HepG2 (cell line): ENCODE data around the gene BMP2K. TPM values are rescaled to one million over a fixed set of nuclear protein-coding genes. Genes with fewer than 3 reads are reported as not detected.

Experiments used
- AGO2 ChIP-seq: fragments of 200-400 bp; formaldehyde crosslinking; optimal IDR thresholded peaks from 2 replicates; pipeline ENCODE3; 2017; ENCODE audit warnings: mild to moderate bottlenecking, low read depth, low read length, moderate library complexity
- DNMT1 ChIP-seq: sonication (generic); formaldehyde crosslinking; IDR thresholded peaks from 2 replicates; pipeline ENCODE4 v1.5.1; 2020; ENCODE audit warnings: mild to moderate bottlenecking, missing genetic modification reagents
- FOXC1 ChIP-seq: sonication (generic); formaldehyde crosslinking; IDR thresholded peaks from 2 replicates; pipeline ENCODE4 v1.8.0; 2022; ENCODE audit warnings: mild to moderate bottlenecking, missing genetic modification reagents, borderline replicate concordance
- GZF1 ChIP-seq: sonication (generic); formaldehyde crosslinking; IDR thresholded peaks from 2 replicates; pipeline ENCODE4 v1.5.1; 2020; ENCODE audit warnings: mild to moderate bottlenecking, missing genetic modification reagents
- HNRNPK ChIP-seq: fragments of 200-400 bp; formaldehyde crosslinking; IDR thresholded peaks from 2 replicates; pipeline ENCODE4 v1.6.1; 2018; ENCODE audit warnings: low read length, low read depth, moderate library complexity, mild to moderate bottlenecking; ENCODE audit not compliant: poor library complexity, severe bottlenecking
- MAFG ChIP-seq: sonication (generic); formaldehyde crosslinking; IDR thresholded peaks from 2 replicates; pipeline ENCODE4 v1.5.1; 2020; ENCODE audit warnings: mild to moderate bottlenecking, missing genetic modification reagents
- MLXIP ChIP-seq: sonication (generic); formaldehyde crosslinking; IDR thresholded peaks from 2 replicates; pipeline ENCODE4 v1.9.0; 2021; ENCODE audit warnings: missing genetic modification reagents, borderline replicate concordance
- MYC ChIP-seq: sonication (generic); formaldehyde crosslinking; IDR thresholded peaks from 2 replicates; pipeline ENCODE4 v1.9.0; 2021; ENCODE audit warnings: missing genetic modification reagents, borderline replicate concordance
- PCBP2 ChIP-seq: fragments of 200-400 bp; formaldehyde crosslinking; optimal IDR thresholded peaks from 2 replicates; pipeline ENCODE3; 2018; ENCODE audit warnings: low read length, low read depth; ENCODE audit not compliant: poor library complexity, severe bottlenecking
- SMAD3 ChIP-seq: sonication (generic); formaldehyde crosslinking; IDR thresholded peaks from 2 replicates; pipeline ENCODE4 v1.4.0; 2020; ENCODE audit warnings: missing genetic modification reagents
- SRF ChIP-seq: IDR thresholded peaks from 2 replicates; pipeline ENCODE4 v1.6.1; 2011; ENCODE audit warnings: mild to moderate bottlenecking, low read depth, low read length, moderate library complexity
- SRSF9 ChIP-seq: fragments of 200-400 bp; formaldehyde crosslinking; IDR thresholded peaks from 2 replicates; pipeline ENCODE4 v1.6.1; 2018; ENCODE audit warnings: borderline replicate concordance, mild to moderate bottlenecking, low read depth, low read length; ENCODE audit not compliant: insufficient read depth, poor library complexity, severe bottlenecking
- SRY ChIP-seq: sonication (generic); formaldehyde crosslinking; IDR thresholded peaks from 2 replicates; pipeline ENCODE4 v1.8.0; 2022; ENCODE audit warnings: mild to moderate bottlenecking, missing genetic modification reagents
- TEAD3 ChIP-seq: optimal IDR thresholded peaks from 2 replicates; pipeline ENCODE3; 2016; ENCODE audit warnings: borderline replicate concordance
- U2AF1 ChIP-seq: fragments of 200-400 bp; formaldehyde crosslinking; optimal IDR thresholded peaks from 2 replicates; pipeline ENCODE3; 2017; ENCODE audit warnings: mild to moderate bottlenecking, low read depth, low read length
- ZFX ChIP-seq: sonication (generic); formaldehyde crosslinking; IDR thresholded peaks from 2 replicates; pipeline ENCODE4 v1.4.0; 2020; ENCODE audit warnings: mild to moderate bottlenecking, low read depth, missing genetic modification reagents, moderate library complexity
- ZMYM3 ChIP-seq: sonication (generic); formaldehyde crosslinking; IDR thresholded peaks from 2 replicates; pipeline ENCODE4 v1.5.1; 2020; ENCODE audit warnings: mild to moderate bottlenecking, missing genetic modification reagents
- ZNF383 ChIP-seq: sonication (generic); formaldehyde crosslinking; IDR thresholded peaks from 2 replicates; pipeline ENCODE4 v1.4.0; 2020; ENCODE audit warnings: missing genetic modification reagents, mild to moderate bottlenecking, borderline replicate concordance
- polyA plus RNA-seq, 8 experiments: library from polyadenylated mRNA; depleted of rRNA in 3 of 8; stranded (reverse) in 7 of 8; unstranded in 1 of 8; fragments of >200 nt; fragmentation: Illumina TruSeq in 4 of 8; extraction: Trizol in 4 of 8; gene quantifications; 2 replicates each; pipeline versions ENCODE4 v1.2.1 to v1.2.3, GENCODE V29; 2011 to 2016; ENCODE audit warnings: low read depth in 4 of 8, missing spikeins in 1 of 8, mixed read lengths in 1 of 8; ENCODE audit not compliant: insufficient read depth in 1 of 8
- total RNA-seq, 5 experiments: library from RNA; depleted of rRNA; stranded (reverse); fragments of >200 nt; fragmentation: Illumina TruSeq; extraction: Trizol; gene quantifications; 2 replicates each; pipeline ENCODE4 v1.2.3, GENCODE V29; 2016; ENCODE audit warnings: low read depth in 1 of 5
- TF ChIP-seq, protein P1 (sequence below): sonication (generic); formaldehyde crosslinking; conservative IDR thresholded peaks from 2 replicates; pipeline ENCODE4 v1.4.0; 2020; ENCODE audit warnings: mild to moderate bottlenecking, missing genetic modification reagents, moderate library complexity
- TF ChIP-seq, protein P2 (sequence below): sonication (generic); formaldehyde crosslinking; IDR thresholded peaks from 2 replicates; pipeline ENCODE4 v1.4.0; 2020; ENCODE audit warnings: missing genetic modification reagents

BMP2K gene
- total and polyA plus RNA-seq, 2 of the 13 experiments (the other 11 are each of a cell fraction or from before 2014, with no cell fraction given) = 8.6 to 15.2 TPM

GRCh38 chr4:78862314-78862737 is 86.2 kb downstream of the BMP2K start (continued):
- TF ChIP-seq AGO2 (no peak), U2AF1 (no peak), ZNF383 (CRISPR knock-in tag) (no peak), HNRNPK (no peak), MLXIP (CRISPR knock-in tag) (no peak), GZF1 (no peak), FOXC1 (CRISPR knock-in tag) (no peak), ZFX (no peak), PCBP2 (no peak), DNMT1 (CRISPR knock-in tag) (no peak), SRY (CRISPR knock-in tag) (no peak), SRSF9 (no peak), MAFG (CRISPR knock-in tag) (no peak), MYC (CRISPR knock-in tag) (no peak), SMAD3 (CRISPR knock-in tag) (no peak), ZMYM3 (no peak), SRF (no peak), TEAD3 (CRISPR knock-in tag) (peak; percentile 80)
- TF ChIP-seq, protein P1, sequence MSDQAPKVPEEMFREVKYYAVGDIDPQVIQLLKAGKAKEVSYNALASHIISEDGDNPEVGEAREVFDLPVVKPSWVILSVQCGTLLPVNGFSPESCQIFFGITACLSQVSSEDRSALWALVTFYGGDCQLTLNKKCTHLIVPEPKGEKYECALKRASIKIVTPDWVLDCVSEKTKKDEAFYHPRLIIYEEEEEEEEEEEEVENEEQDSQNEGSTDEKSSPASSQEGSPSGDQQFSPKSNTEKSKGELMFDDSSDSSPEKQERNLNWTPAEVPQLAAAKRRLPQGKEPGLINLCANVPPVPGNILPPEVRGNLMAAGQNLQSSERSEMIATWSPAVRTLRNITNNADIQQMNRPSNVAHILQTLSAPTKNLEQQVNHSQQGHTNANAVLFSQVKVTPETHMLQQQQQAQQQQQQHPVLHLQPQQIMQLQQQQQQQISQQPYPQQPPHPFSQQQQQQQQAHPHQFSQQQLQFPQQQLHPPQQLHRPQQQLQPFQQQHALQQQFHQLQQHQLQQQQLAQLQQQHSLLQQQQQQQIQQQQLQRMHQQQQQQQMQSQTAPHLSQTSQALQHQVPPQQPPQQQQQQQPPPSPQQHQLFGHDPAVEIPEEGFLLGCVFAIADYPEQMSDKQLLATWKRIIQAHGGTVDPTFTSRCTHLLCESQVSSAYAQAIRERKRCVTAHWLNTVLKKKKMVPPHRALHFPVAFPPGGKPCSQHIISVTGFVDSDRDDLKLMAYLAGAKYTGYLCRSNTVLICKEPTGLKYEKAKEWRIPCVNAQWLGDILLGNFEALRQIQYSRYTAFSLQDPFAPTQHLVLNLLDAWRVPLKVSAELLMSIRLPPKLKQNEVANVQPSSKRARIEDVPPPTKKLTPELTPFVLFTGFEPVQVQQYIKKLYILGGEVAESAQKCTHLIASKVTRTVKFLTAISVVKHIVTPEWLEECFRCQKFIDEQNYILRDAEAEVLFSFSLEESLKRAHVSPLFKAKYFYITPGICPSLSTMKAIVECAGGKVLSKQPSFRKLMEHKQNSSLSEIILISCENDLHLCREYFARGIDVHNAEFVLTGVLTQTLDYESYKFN (CRISPR knock-in tag) = peak; percentile 87
- TF ChIP-seq, protein P2, sequence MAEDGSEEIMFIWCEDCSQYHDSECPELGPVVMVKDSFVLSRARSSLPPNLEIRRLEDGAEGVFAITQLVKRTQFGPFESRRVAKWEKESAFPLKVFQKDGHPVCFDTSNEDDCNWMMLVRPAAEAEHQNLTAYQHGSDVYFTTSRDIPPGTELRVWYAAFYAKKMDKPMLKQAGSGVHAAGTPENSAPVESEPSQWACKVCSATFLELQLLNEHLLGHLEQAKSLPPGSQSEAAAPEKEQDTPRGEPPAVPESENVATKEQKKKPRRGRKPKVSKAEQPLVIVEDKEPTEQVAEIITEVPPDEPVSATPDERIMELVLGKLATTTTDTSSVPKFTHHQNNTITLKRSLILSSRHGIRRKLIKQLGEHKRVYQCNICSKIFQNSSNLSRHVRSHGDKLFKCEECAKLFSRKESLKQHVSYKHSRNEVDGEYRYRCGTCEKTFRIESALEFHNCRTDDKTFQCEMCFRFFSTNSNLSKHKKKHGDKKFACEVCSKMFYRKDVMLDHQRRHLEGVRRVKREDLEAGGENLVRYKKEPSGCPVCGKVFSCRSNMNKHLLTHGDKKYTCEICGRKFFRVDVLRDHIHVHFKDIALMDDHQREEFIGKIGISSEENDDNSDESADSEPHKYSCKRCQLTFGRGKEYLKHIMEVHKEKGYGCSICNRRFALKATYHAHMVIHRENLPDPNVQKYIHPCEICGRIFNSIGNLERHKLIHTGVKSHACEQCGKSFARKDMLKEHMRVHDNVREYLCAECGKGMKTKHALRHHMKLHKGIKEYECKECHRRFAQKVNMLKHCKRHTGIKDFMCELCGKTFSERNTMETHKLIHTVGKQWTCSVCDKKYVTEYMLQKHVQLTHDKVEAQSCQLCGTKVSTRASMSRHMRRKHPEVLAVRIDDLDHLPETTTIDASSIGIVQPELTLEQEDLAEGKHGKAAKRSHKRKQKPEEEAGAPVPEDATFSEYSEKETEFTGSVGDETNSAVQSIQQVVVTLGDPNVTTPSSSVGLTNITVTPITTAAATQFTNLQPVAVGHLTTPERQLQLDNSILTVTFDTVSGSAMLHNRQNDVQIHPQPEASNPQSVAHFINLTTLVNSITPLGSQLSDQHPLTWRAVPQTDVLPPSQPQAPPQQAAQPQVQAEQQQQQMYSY (CRISPR knock-in tag) = no peak
